ENCODE measurements around the gene STX4.

GRCh38 chr16:31009120-31009519 lies 24.2 kb upstream of the STX4 start:
- TF ChIP-seq, protein P1, sequence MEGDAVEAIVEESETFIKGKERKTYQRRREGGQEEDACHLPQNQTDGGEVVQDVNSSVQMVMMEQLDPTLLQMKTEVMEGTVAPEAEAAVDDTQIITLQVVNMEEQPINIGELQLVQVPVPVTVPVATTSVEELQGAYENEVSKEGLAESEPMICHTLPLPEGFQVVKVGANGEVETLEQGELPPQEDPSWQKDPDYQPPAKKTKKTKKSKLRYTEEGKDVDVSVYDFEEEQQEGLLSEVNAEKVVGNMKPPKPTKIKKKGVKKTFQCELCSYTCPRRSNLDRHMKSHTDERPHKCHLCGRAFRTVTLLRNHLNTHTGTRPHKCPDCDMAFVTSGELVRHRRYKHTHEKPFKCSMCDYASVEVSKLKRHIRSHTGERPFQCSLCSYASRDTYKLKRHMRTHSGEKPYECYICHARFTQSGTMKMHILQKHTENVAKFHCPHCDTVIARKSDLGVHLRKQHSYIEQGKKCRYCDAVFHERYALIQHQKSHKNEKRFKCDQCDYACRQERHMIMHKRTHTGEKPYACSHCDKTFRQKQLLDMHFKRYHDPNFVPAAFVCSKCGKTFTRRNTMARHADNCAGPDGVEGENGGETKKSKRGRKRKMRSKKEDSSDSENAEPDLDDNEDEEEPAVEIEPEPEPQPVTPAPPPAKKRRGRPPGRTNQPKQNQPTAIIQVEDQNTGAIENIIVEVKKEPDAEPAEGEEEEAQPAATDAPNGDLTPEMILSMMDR (IDR thresholded peaks at IDR 0.05), result no peak
- TF ChIP-seq EP300 (IDR thresholded peaks at IDR 0.05; ENCODE audit: low read depth) (no peak), POLR2A (IDR thresholded peaks at IDR 0.05) (no peak)
